GM19193 (cell line): ENCODE measurements around the gene ATG7.

Experiments
- POLR2A ChIP-seq: IDR thresholded peaks from 4 replicates; pipeline ENCODE4 v1.6.1; 2011; ENCODE audit not compliant: insufficient read depth, insufficient read length; ENCODE audit errors: extremely low read depth

Gene ATG7

DNA sequence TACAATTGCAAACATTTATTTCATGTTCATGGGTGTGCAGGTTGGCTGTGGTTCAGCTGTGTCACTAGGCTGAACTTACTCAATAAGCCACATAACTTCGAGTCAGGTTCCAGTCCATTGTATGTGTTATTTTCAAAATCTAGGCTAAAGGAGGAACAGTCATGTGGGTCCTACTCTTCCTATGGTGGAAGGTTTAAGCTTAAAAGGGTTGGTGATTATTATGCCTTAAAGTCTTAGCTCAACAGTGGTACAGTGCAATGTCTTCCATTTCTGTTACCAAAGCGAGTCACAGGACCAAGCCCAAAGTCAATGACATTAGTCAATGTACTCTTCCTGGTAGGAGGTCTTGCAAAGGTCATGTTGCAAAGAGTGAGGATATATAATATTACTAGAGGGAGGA lies 78.2 kb downstream of the ATG7 start:
- no peak for TF ChIP-seq POLR2A

DNA sequence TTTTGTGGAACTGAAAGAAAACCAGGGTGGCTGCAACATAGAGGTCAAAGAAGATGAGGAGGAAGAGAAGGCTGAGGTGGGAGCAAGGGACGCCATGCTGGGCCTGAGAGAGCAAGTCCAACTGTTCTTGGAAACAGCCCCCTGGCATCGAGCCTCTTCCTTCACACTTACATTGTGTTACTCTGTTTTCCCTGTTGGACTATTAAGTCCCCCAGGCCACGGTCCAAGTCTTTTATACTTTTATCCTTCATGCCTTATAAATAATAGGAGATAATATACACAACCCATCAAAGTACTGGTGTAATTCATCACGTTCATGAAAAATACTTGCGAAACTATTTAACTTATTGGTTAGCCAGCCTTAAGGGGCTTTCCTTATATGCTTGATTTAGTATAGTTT lies 79.3 kb downstream of the ATG7 start:
- no peak for TF ChIP-seq POLR2A

DNA sequence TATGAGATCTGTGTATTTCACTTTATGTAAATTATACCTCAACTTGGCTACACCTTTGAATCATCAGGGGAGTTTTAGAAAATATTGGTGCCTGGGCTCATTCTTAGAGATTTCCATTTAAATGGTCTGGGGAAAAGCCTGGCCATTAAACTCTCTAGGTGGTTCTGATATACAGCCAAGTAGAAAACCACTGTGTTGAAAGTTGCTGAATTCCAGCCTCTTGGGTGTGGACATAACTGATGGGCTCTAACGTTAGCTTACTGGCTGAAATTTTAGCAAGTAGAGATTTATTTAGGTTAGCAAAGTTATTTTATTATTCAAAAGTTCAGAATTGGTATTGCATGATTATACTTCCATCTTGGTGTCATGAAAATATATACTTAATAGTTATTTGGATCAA lies 84.1 kb downstream of the ATG7 start:
- TF ChIP-seq POLR2A: no peak

DNA sequence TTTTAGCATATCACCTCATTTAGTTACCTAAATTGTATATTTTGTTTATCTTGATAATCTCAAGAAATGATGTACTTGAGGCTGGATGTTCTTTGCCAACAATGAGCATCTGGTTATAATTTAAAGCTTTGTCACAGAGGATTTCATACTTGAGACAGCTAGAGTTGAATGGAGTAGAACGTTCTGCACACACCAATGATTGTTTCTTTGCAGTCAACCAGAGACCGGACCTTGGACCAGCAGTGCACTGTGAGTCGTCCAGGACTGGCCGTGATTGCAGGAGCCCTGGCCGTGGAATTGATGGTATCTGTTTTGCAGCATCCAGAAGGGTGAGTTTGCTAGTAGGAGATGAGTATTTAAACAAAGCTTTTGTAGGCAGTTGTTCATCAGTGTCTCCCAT lies 90.4 kb downstream of the ATG7 start:
- TF ChIP-seq POLR2A: no peak

DNA sequence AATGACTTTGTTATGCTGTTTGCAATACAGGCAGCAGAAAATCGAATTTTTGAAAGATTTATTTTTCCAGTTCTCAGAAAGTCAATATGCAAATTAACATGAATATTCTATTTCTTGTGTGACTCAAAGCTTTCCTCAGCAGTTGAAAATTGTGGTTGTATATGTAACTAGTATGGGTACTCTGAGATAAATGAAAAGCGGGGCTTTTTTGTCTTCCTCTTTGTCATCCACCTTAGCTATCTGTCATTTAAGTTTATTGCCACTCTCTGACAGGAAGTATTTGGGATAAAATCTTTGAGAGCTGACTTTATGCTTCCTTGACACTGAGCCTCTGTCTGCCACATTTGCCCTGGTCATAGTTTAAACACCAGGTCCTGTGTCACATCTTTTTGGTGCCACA lies 91.5 kb downstream of the ATG7 start:
- no peak for TF ChIP-seq POLR2A

DNA sequence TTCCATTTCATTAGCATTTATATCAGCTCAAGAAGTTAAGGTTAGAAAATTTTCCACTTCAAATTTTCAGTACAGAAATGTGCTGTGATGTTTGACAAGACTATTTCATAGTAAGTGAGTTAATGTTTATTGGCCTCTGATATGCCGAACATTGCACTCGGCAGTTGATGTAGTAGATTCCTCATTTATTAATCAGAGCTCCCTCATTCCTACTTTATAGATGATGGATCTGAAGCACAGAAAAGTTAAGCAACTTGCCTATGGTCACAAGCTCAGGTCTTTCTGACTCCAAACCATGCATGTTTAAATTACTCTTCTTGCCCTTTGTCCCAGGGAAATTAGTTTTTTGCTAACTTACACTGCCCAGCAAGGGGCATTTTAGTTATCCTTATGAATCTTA lies 92.0 kb downstream of the ATG7 start:
- TF ChIP-seq POLR2A: no peak

DNA sequence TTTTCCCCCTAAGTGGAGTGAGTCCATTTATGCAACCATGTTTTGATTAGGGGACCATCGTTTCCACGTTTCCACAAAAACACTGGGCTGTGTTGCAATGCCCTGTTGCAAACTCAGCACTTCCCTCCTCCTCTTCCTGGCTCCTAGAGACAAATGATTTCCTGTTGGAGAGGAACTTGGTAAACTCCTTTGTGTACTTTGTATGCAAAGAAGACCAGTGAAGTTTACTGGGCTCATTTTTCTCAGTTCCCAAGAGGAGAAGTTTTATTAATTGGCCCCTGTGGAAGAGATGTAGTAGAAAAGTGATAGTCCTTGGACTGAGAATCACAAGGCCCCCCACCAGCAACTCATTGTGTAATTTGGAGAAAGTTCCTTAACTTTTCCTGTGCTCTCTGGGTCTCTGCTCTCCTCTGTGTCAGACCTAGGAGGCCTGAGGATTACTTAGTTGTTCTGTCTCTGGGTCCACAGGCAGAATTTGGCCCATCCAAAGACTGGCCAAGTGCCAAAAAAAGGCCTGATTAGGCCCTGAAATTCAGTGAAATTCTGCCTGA lies 95.0 kb downstream of the ATG7 start:
- TF ChIP-seq POLR2A: no peak

DNA sequence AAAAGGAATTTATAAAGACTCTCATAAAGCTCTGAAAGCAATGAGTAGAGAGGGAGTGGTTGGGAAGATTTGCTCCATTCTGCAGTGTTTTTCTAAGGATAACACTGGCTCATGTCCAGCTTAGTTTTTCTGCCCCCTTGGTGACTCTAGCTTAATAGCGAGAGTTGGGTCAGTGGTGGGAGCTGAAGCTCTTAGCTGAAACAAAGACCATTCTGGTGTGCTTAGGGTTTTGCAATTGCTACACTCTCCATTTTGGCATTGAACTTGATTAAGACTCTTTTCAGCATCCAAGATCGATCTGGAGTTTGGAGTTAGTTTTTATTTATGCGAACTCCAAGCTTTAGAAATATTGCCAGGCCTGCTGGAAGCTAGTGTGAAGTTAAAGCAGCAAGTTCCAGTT lies 98.0 kb downstream of the ATG7 start:
- no peak for TF ChIP-seq POLR2A

DNA sequence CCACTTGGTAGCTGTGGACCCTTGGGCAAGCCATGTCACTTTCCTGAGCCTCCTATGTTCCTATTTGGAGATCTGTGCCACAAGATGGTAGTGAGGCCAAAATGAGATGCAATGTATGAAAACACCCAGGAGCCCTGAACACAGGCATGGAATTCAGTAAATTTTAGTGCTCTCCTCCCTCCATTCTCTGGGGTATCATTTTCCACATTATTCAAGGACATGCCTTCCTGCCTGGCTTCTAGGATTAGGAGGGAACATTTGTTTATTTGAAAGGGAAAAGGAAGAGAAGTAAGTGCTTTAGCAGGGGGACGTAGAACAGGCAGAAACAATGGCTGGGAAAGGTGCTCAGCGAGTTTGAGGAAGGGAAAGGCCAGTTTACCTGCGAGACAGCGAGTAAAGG lies 98.8 kb downstream of the ATG7 start:
- TF ChIP-seq POLR2A: no peak

DNA sequence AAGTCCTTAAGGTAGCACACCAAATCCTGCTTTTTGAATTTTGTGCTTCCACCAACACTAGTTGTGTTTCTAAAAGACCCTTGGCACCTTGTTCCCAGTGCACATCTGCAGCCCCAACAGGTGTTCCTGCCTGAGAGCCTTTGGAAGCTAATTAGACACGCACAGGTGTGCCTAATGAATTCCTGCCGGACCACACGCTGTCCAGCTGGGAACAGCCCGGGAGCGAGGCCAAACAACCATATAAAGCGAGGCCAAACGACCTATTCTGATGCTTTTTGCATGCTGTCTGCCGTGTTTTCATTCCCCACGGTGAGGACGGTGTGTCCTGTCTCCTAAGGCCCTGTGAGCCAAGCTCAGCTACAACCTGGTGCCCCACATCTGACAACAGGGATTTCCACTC lies 99.5 kb downstream of the ATG7 start:
- no peak for TF ChIP-seq POLR2A

DNA sequence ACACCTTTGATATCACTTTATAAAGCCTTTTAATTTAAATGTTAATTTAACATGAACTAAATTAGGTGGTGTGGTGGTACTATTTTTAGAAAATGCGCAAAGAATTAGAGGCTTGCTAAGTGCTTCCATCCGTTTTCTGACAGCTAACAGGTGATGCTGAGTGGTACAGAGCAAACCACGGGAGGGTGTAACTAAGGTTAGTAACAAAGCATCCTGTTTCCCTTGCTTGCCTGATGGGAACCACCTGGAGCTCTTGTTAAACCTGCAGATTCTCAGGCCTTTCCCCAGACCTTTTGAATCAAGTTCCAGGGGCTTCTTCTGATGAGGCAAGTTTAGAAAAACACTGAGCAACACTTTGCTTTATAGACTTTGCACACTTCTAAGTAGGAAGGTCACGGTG lies 101.0 kb downstream of the ATG7 start:
- no peak for TF ChIP-seq POLR2A

DNA sequence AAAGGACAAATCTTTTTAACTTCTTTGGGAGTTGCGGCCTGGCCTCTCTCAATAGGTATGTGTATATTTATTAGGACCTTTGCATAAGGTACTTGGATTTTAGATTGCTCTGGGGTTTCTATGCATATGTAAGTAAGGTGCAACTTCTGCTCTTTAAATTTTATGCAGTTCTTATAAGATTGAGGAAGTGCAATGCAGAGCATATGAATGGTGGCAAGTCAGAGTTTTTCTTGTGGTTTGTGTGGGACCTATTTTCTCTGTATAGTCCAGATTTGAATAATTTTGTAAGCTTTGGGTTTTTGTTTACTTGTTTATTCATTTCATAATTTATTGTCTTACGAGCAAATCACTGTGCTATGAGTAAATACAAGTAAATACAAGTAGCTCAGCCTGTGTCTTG lies 101.5 kb downstream of the ATG7 start:
- TF ChIP-seq POLR2A: no peak

DNA sequence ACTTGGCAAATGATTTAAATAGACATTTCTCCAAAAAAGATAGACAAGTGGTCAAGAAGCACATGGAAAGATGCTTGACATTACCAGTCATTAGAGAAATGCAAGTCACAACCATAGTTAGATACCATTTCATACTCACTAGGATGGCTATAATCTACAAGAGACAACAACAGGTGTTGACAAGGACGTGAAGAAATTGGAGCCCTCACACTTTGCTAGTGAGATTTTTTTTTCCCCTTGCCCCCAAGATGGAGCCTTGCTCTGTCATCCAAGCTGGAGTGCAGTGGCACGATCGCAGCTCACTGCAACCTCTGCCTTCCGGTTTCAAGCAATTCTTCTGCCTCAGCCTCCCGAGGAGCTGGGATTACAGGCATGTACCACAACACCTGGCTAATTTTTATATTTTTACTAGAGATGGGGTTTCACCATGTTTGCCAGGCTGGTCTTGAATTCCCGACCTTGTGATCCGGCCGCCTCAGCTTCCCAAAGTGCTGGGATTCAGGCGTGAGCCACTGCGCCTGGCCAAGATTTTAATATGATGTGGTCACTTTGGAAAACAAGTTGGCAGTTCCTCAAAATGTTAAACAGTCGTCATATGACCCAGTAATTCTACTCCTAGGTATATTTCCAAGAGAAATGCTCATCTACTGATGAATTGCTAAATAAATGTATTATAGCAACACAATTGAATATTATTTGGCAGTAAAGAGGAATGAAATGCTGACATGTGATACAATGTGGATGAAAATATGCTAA lies 103.3 kb downstream of the ATG7 start:
- TF ChIP-seq POLR2A: no peak

DNA sequence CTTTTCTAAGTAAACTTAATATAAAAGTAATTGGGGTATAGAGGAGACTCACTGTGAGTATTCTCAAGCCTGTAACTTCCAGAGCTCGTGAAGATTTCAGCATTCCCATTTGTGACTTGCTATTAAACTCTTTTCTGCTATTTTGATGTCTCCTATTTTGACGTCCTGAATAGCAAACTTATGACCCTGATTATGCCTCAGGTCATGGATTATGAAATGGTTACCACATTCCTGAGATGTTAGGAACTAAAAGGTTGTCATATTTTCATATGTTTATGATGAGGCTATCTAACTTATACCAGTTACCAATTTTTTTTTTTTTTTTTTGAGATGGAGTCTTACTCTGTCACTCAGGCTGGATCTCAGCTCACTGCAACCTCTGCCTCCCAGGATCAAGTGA lies 105.5 kb downstream of the ATG7 start:
- TF ChIP-seq POLR2A: no peak

DNA sequence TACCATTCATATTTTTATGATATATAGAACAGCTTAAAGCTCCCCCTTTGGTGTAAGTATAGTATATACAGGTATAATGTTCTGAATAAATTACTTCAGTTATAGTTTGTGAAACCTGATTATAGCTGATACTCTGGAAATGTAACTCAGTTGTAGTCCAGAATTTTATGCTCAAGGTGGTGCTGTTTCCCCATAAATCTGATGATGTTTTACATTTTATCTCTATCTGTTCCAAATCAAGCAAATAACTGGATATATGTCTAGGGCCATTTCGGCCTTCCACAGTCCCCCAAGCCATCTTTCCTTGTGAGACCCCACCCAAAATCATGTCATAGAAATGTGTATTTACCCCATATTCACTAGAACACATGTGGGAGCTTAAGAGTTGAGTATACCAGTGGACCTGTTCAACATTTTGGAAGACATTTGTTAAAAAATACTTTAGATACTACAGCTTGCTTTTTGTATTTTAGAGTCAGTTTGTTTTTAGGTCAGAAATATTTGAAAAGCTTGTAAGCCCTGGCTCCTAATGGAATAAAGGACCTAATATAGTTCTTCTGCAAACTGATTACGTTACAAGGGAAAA lies 107.1 kb downstream of the ATG7 start:
- TF ChIP-seq POLR2A: no peak
